WTC11 (cell line): ENCODE data around the gene BLOC1S3. TPM values are rescaled to one million over a fixed set of nuclear protein-coding genes. Genes with fewer than 3 reads are reported as not detected.

Experiments
- ATAC-seq: fragments of 200-7000 bp; cut with Tn5 transposase; 2 replicates; pipeline ENCODE4 v1.10.0; 2021; ENCODE audit warnings: mild to moderate bottlenecking, moderate library complexity
- CTCF ChIA-PET: fragments of 300-600 bp; sonication (Branson Sonifier 250); formaldehyde crosslinking; loops from one replicate; lab custom pipeline; 2021; ENCODE audit warnings: antibody characterized with exemption; lab: Charles Lee
- POLR2A ChIA-PET: fragments of 350-600 bp; sonication (Branson Sonifier 250); formaldehyde crosslinking; loops from one replicate; lab custom pipeline; 2021; ENCODE audit warnings: antibody characterized with exemption; lab: Charles Lee
- DNase-seq: peaks from one replicate; pipeline ENCODE4 v3.0.0; 2021; ENCODE audit warnings: low spot score
- H3K27ac Mint-ChIP-seq: 2 replicates; pipeline ENCODE4 v1.8.0; 2021; ENCODE audit warnings: mixed read lengths
- H3K27me3 Mint-ChIP-seq: 2 replicates; pipeline ENCODE4 v1.8.0; 2021; ENCODE audit warnings: low read depth, mild to moderate bottlenecking, moderate library complexity, mixed read lengths
- H3K36me3 Mint-ChIP-seq: 2 replicates; pipeline ENCODE4 v1.8.0; 2021; ENCODE audit warnings: mixed read lengths
- H3K4me1 Mint-ChIP-seq: 2 replicates; pipeline ENCODE4 v1.8.0; 2022; ENCODE audit warnings: mixed read lengths
- H3K4me3 Mint-ChIP-seq: 2 replicates; pipeline ENCODE4 v1.8.0; 2021; ENCODE audit warnings: mild to moderate bottlenecking, moderate library complexity, mixed read lengths
- H3K9me3 Mint-ChIP-seq: 2 replicates; pipeline ENCODE4 v1.8.0; 2021; ENCODE audit warnings: mixed read lengths
- CTCF ChIP-seq: fragments of 200-600 bp; IDR thresholded peaks from 2 replicates; pipeline ENCODE4 v1.8.0; 2022; ENCODE audit warnings: antibody characterized with exemption
- ELF4 ChIP-seq: sonication (generic); formaldehyde crosslinking; IDR thresholded peaks from 2 replicates; pipeline ENCODE4 v1.8.1; 2022; ENCODE audit warnings: low read depth, mild to moderate bottlenecking, moderate library complexity, missing genetic modification reagents
- EMX1 ChIP-seq: fragments of 250-450 bp; sonication (Bioruptor Pico); IDR thresholded peaks from 2 replicates; pipeline ENCODE4 v1.8.0; 2021; ENCODE audit warnings: mild to moderate bottlenecking
- FOXJ3 ChIP-seq: sonication (generic); formaldehyde crosslinking; IDR thresholded peaks from 2 replicates; pipeline ENCODE4 v1.9.0; 2021; ENCODE audit warnings: missing genetic modification reagents, mild to moderate bottlenecking, borderline replicate concordance
- GABPB1 ChIP-seq: sonication (generic); formaldehyde crosslinking; IDR thresholded peaks from 2 replicates; pipeline ENCODE4 v1.8.1; 2023; ENCODE audit warnings: mild to moderate bottlenecking, missing genetic modification reagents
- GTF2I ChIP-seq: fragments of 250-450 bp; sonication (Bioruptor Pico); conservative IDR thresholded peaks from 2 replicates; pipeline ENCODE4 v1.4.0; 2021; ENCODE audit warnings: mild to moderate bottlenecking
- HMGXB4 ChIP-seq: sonication (generic); formaldehyde crosslinking; IDR thresholded peaks from 2 replicates; pipeline ENCODE4 v1.8.1; 2023; ENCODE audit warnings: mild to moderate bottlenecking, moderate library complexity, missing genetic modification reagents
- MXD4 ChIP-seq: fragments of 250-450 bp; sonication (Bioruptor Pico); IDR thresholded peaks from 2 replicates; pipeline ENCODE4 v1.8.0; 2021; ENCODE audit warnings: mild to moderate bottlenecking, moderate library complexity, borderline replicate concordance
- NFYB ChIP-seq: sonication (generic); formaldehyde crosslinking; conservative IDR thresholded peaks from 2 replicates; pipeline ENCODE4 v1.8.0; 2022; ENCODE audit warnings: low read depth, missing genetic modification reagents
- NR1H2 ChIP-seq: sonication (generic); formaldehyde crosslinking; IDR thresholded peaks from 2 replicates; pipeline ENCODE4 v1.9.0; 2021; ENCODE audit warnings: mild to moderate bottlenecking, moderate library complexity, missing genetic modification reagents
- NR2C2 ChIP-seq: sonication (generic); formaldehyde crosslinking; IDR thresholded peaks from 2 replicates; pipeline ENCODE4 v1.8.0; 2022; ENCODE audit warnings: mild to moderate bottlenecking, missing genetic modification reagents
- PRDM15 ChIP-seq: sonication (generic); formaldehyde crosslinking; IDR thresholded peaks from 2 replicates; pipeline ENCODE4 v1.8.0; 2022; ENCODE audit warnings: missing genetic modification reagents
- SMAD3 ChIP-seq: sonication (generic); formaldehyde crosslinking; IDR thresholded peaks from 2 replicates; pipeline ENCODE4 v1.8.0; 2022; ENCODE audit warnings: missing genetic modification reagents, mild to moderate bottlenecking, borderline replicate concordance
- SP1 ChIP-seq: sonication (generic); formaldehyde crosslinking; conservative IDR thresholded peaks from 2 replicates; pipeline ENCODE4 v1.8.1; 2022; ENCODE audit warnings: missing genetic modification reagents
- STAT6 ChIP-seq: sonication (generic); formaldehyde crosslinking; conservative IDR thresholded peaks from 2 replicates; pipeline ENCODE4 v1.8.1; 2023; ENCODE audit warnings: mild to moderate bottlenecking, low read depth, missing genetic modification reagents, moderate library complexity
- TP53 ChIP-seq: sonication (generic); formaldehyde crosslinking; IDR thresholded peaks from 2 replicates; pipeline ENCODE4 v1.8.1; 2023; ENCODE audit warnings: mild to moderate bottlenecking, missing genetic modification reagents
- USF2 ChIP-seq: sonication (generic); formaldehyde crosslinking; IDR thresholded peaks from 2 replicates; pipeline ENCODE4 v1.8.1; 2023; ENCODE audit warnings: mild to moderate bottlenecking, missing genetic modification reagents, moderate library complexity
- ZNF396 ChIP-seq: fragments of 250-450 bp; sonication (Bioruptor Pico); IDR thresholded peaks from 2 replicates; pipeline ENCODE4 v1.8.0; 2021; ENCODE audit warnings: mild to moderate bottlenecking, moderate library complexity, borderline replicate concordance
- ZNF416 ChIP-seq: fragments of 250-450 bp; sonication (Bioruptor Pico); IDR thresholded peaks from 2 replicates; pipeline ENCODE4 v1.9.0; 2021; ENCODE audit warnings: mild to moderate bottlenecking, inconsistent platforms
- ZSCAN18 ChIP-seq: fragments of 250-450 bp; sonication (Bioruptor Pico); IDR thresholded peaks from 2 replicates; pipeline ENCODE4 v2.1.2; 2022; ENCODE audit warnings: mild to moderate bottlenecking, moderate library complexity
- total RNA-seq: library from RNA; stranded (reverse); gene quantifications from 3 replicates; pipeline ENCODE4 v1.2.3, GENCODE V29; 2021

The BLOC1S3 gene
- total RNA-seq, 1 experiment from 2014 or later = 10.0 TPM

- POLR2A ChIA-PET = interaction anchor here (0.7 to 2.5 kb wide), 4 partner anchors 9 to 1967 kb away, joined by 3 to 14 read pairs (median 8); partner anchors contain the start of genes PPP1R37 and SIX5
- Mint-ChIP-seq H3K27me3 (peaks cover 8% of the 10 kb centered on the region; the same call in 1 of the 2 replicates), H3K36me3 (no peaks in the 10 kb centered on the region), H3K4me3 (peak within 1 kb of the TSS; percentile 90)
- peak; percentile 36 for DNase-seq
- TF ChIP-seq EMX1 (CRISPR knock-in tag) = no peak
- TF ChIP-seq ZNF416 (CRISPR knock-in tag) = 0 out of 2 replicates have a peak, but pooled peaks have one; percentile 31
- TF ChIP-seq, all 79 proteins: peak for 1
- no peak; the same call in 1 of the 2 replicates for ATAC-seq
- H3K27ac Mint-ChIP-seq = peak within 1 kb of the TSS; percentile 94
- CTCF ChIA-PET = interaction anchor here (0.6 to 2.4 kb wide), 34 partner anchors 10 to 308 kb away, joined by 3 to 73 read pairs (median 5); partner anchors contain the start of genes GEMIN7, NKPD1 and PPP1R37
- no peaks in the 10 kb centered on the region for H3K9me3 Mint-ChIP-seq
- peaks cover 8% of the 10 kb centered on the region; the same call in 1 of the 2 replicates for H3K4me1 Mint-ChIP-seq
Measured at GRCh38 chr19:45177817-45178261, 745 bp upstream of the BLOC1S3 start, which contains the start of gene TRAPPC6A. Gene TRAPPC6A, minus strand, starts transcription at chr19:45178237. Its CDS starts 19 bp downstream, at chr19:45178218.

GRCh38 chr19:45179072-45179891 is 698 bp downstream of the BLOC1S3 start:
- H3K27ac Mint-ChIP-seq = peak overlapping the region; percentile 89
- H3K36me3 Mint-ChIP-seq = no peaks in the 10 kb centered on the region
- ChIA-PET CTCF (interaction anchor here (0.6 to 2.4 kb wide), 30 partner anchors 8 to 591 kb away, joined by 3 to 73 read pairs (median 5); partner anchors contain the start of genes CLASRP, NKPD1 and PPP1R37), POLR2A (interaction anchor here (0.6 to 2.5 kb wide), 6 partner anchors 8 to 590 kb away, joined by 3 to 14 read pairs (median 4); partner anchors contain the start of genes APOE, PPP1R37 and SIX5)
- no peak for DNase-seq
- no peaks in the 10 kb centered on the region for H3K9me3 Mint-ChIP-seq
- peak overlapping the region; percentile 90 for H3K4me3 Mint-ChIP-seq
- peaks cover 8% of the 10 kb centered on the region; the same call in 1 of the 2 replicates for H3K4me1 Mint-ChIP-seq
- ATAC-seq = no peak
- H3K27me3 Mint-ChIP-seq = peaks cover 8% of the 10 kb centered on the region; the same call in 1 of the 2 replicates
- TF ChIP-seq USF2 (CRISPR knock-in tag) = no peak
- TF ChIP-seq ELF4 (CRISPR knock-in tag) = 0 out of 2 replicates have a peak, but pooled peaks have one; percentile 26
- TF ChIP-seq NR2C2 (CRISPR knock-in tag) = no peak
- peak; percentile 40; the same call in 1 of the 2 replicates for TF ChIP-seq PRDM15 (CRISPR knock-in tag)
- TF ChIP-seq NR1H2 (CRISPR knock-in tag) = no peak
- peak; percentile 30; the same call in 1 of the 2 replicates for TF ChIP-seq GABPB1
- no peak; the same call in 1 of the 2 replicates for TF ChIP-seq HMGXB4 (CRISPR knock-in tag)
- no peak for TF ChIP-seq CTCF
- no peak for TF ChIP-seq ZSCAN18 (CRISPR knock-in tag)
- no peak for TF ChIP-seq FOXJ3 (CRISPR knock-in tag)
- no peak for TF ChIP-seq TP53
- no peak for TF ChIP-seq SMAD3 (CRISPR knock-in tag)
- no peak for TF ChIP-seq ZNF396 (CRISPR knock-in tag)
- no peak for TF ChIP-seq STAT6 (CRISPR knock-in tag)
- 0 out of 2 replicates have a peak, but pooled peaks have one; percentile 3 for TF ChIP-seq NFYB (CRISPR knock-in tag)
- no peak for TF ChIP-seq GTF2I
- no peak for TF ChIP-seq MXD4 (CRISPR knock-in tag)
- TF ChIP-seq SP1 (CRISPR knock-in tag) = no peak
